Uterus (tissue), 4 donors: ENCODE data around the gene KIF15. TPM values are rescaled to one million over a fixed set of nuclear protein-coding genes. Genes with fewer than 3 reads are reported as not detected.

Source experiments
- DNase-seq, 2 donors: peaks; one replicate each; pipeline ENCODE4 v3.0.0-alpha.2; 2019 to 2020
- H3K27ac ChIP-seq, 2 donors: fragments of 200-600 bp; sonication (generic); 1 replicate in 1 of 2; 2 replicates in 1 of 2; pipeline ENCODE4 v1.5.1; 2016 to 2018
- H3K27me3 ChIP-seq, 2 donors: fragments of 200-600 bp; sonication (generic); one replicate each; pipeline ENCODE4 v1.5.1; 2018 to 2019; ENCODE audit warnings: control low read depth in 1 of 2
- H3K36me3 ChIP-seq, 2 donors: fragments of 200-600 bp; sonication (generic); one replicate each; pipeline ENCODE4 v1.5.1; 2019; ENCODE audit warnings: control low read depth in 1 of 2
- H3K4me1 ChIP-seq, 2 donors: fragments of 200-600 bp; sonication (generic); one replicate each; pipeline ENCODE4 v1.5.1; 2018 to 2019; ENCODE audit warnings: control low read depth in 1 of 2
- H3K4me3 ChIP-seq, 2 donors: fragments of 200-600 bp; sonication (generic); 1 replicate in 1 of 2; 2 replicates in 1 of 2; pipeline ENCODE4 v1.5.1; 2018 to 2019; ENCODE audit warnings: mild to moderate bottlenecking in 1 of 2
- H3K9me3 ChIP-seq, 2 donors: fragments of 200-600 bp; sonication (generic); one replicate each; pipeline ENCODE4 v1.5.1; 2019; ENCODE audit warnings: control low read depth in 1 of 2
- POLR2A ChIP-seq, 2 donors: fragments of 450-650 bp; IDR thresholded peaks; one replicate each; pipeline ENCODE4 v1.6.1; 2016; ENCODE audit warnings: antibody characterized with exemption in 2 of 2, mild to moderate bottlenecking in 1 of 2, moderate library complexity in 1 of 2
- intact Hi-C: fragments of 100-400 bp; cut with DNase I; formaldehyde crosslinking; loops from one replicate; pipeline ENCODE4 v1.15.1; 2023; ENCODE audit warnings: low total_unique reads
- total RNA-seq, 4 donors: library from RNA; depleted of rRNA in 3 of 4; stranded (reverse); fragments of >200 nt in 3 of 4; gene quantifications; one replicate each; pipeline versions ENCODE4 v1.1.0 to v1.2.4, GENCODE V29; 2014 to 2023
- TF ChIP-seq, protein P1 (sequence below), 4 experiments: fragments of 200-600 bp in 2 of 4; fragments of 450-650 bp in 2 of 4; sonication (generic) in 2 of 4; IDR thresholded peaks; one replicate each; pipeline ENCODE4 v1.5.1; 2016 to 2019; ENCODE audit warnings: antibody characterized with exemption in 4 of 4, mild to moderate bottlenecking in 2 of 4, moderate library complexity in 1 of 4
- donor health status: DM: yes; HTN: yes; CAD: no.

The KIF15 gene, protein sequence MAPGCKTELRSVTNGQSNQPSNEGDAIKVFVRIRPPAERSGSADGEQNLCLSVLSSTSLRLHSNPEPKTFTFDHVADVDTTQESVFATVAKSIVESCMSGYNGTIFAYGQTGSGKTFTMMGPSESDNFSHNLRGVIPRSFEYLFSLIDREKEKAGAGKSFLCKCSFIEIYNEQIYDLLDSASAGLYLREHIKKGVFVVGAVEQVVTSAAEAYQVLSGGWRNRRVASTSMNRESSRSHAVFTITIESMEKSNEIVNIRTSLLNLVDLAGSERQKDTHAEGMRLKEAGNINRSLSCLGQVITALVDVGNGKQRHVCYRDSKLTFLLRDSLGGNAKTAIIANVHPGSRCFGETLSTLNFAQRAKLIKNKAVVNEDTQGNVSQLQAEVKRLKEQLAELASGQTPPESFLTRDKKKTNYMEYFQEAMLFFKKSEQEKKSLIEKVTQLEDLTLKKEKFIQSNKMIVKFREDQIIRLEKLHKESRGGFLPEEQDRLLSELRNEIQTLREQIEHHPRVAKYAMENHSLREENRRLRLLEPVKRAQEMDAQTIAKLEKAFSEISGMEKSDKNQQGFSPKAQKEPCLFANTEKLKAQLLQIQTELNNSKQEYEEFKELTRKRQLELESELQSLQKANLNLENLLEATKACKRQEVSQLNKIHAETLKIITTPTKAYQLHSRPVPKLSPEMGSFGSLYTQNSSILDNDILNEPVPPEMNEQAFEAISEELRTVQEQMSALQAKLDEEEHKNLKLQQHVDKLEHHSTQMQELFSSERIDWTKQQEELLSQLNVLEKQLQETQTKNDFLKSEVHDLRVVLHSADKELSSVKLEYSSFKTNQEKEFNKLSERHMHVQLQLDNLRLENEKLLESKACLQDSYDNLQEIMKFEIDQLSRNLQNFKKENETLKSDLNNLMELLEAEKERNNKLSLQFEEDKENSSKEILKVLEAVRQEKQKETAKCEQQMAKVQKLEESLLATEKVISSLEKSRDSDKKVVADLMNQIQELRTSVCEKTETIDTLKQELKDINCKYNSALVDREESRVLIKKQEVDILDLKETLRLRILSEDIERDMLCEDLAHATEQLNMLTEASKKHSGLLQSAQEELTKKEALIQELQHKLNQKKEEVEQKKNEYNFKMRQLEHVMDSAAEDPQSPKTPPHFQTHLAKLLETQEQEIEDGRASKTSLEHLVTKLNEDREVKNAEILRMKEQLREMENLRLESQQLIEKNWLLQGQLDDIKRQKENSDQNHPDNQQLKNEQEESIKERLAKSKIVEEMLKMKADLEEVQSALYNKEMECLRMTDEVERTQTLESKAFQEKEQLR (N-terminal part only)
- 10 to 100 TPM in 1 of 4 donors, 1 to 10 TPM in 1, under 1 TPM in 2; 0.51 to 14.7 (median 2.0) TPM for total RNA-seq

DNA sequence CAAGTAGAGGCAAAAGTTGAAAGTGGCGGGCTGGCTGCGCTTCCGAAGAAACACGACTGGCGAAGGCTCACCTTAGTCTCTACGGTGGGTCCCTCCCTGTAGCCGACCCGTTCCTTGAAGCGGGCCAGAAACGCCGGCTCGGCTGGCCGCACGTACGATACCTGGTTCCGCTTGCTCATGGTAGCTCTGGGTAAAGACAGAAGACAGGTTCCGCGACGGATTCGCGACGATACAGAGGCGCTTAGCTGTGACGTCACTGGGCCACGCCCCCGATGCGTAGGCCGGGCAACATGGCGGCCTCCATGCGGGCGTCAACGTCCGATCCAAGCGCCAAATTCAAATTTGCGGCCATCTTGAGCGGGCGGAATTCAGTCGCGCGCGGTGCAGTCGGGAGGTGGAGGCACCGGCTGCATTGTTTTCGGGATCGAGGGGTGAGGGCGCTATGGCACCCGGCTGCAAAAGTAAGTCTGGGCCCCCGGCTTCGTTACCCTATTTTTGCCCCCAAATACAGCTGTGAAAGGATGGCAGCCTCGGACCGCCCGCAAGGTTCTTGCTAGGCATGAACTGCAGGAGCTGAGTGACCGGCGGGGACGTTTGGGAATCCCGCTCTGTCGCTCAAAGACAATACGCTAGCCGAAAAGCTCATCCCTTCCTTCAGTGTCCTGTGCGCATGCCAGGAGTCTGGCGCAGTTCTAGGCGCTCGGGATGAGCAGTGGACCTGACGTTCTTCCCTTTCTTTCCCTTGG lies at the start of gene KIF15, which contains the start of gene KIAA1143:
Gene KIF15 (plus strand): TSS at position 371 of the 746 bp plus-strand sequence. CDS start 72 bp downstream, at position 443.
Gene KIAA1143 (minus strand): TSS at position 196 of the 746 bp plus-strand sequence. CDS start 17 bp downstream, at position 179.
- intact Hi-C loops = no loop called here
- DNase-seq = peak; percentile 95
- Histone ChIP-seq H3K36me3 (no peaks in the 10 kb centered on the region), H3K27ac (peak within 1 kb of the TSS; percentile 61 to 74), H3K4me3 (peak within 1 kb of the TSS; percentile 83 to 85), H3K4me1 (peaks cover 0 to 4% of the 10 kb centered on the region in 2 donors), H3K9me3 (no peaks in the 10 kb centered on the region), H3K27me3 (no peaks in the 10 kb centered on the region)
- TF ChIP-seq POLR2A (IDR thresholded peaks at IDR 0.05) = peak; percentile 37 to 61
- TF ChIP-seq, protein P1, sequence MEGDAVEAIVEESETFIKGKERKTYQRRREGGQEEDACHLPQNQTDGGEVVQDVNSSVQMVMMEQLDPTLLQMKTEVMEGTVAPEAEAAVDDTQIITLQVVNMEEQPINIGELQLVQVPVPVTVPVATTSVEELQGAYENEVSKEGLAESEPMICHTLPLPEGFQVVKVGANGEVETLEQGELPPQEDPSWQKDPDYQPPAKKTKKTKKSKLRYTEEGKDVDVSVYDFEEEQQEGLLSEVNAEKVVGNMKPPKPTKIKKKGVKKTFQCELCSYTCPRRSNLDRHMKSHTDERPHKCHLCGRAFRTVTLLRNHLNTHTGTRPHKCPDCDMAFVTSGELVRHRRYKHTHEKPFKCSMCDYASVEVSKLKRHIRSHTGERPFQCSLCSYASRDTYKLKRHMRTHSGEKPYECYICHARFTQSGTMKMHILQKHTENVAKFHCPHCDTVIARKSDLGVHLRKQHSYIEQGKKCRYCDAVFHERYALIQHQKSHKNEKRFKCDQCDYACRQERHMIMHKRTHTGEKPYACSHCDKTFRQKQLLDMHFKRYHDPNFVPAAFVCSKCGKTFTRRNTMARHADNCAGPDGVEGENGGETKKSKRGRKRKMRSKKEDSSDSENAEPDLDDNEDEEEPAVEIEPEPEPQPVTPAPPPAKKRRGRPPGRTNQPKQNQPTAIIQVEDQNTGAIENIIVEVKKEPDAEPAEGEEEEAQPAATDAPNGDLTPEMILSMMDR (IDR thresholded peaks at IDR 0.05) = peak in 2 of 4 experiments; percentile 22 to 26

DNA sequence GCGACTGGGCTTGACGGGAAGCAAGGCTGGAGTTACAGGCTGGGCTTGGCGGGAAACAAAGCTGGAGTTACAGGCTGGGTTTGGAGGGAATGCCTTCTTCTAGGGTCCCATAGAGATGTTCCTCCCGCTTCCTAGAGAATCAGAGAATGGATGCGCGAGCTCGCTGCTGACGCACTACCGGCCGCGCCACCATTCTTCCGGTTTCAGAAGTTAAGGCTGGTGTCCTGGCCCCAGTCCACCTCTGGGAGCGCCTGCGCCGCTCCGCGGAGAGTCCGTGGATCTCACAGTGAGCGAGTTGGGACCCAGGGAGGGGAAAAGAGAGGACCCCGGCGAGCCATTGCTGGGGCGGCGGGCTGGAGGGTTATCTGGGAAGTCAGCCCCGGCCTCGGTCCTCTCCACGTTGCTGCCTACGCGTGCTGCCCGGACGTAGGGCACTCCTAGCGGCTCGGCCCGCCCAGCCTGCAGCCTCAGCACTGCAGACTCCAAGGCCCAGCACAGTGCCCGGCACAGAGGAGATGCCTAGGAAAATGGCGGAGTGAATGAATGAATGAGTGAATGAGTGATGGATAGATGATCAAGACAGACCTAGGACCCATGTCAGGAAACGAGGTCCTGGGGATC lies 49.0 kb upstream of the KIF15 start, which contains the start of gene ZNF502:
Gene ZNF502 (plus strand): TSS at position 206 of the 621 bp plus-strand sequence. CDS start 7,602 bp downstream, outside the sequence.
- Histone ChIP-seq H3K9me3 (peaks cover 0 to 12% of the 10 kb centered on the region in 2 donors), H3K4me3 (peak within 1 kb of the TSS; percentile 63 to 91), H3K27ac (peak within 1 kb of the TSS; percentile 63 to 68), H3K36me3 (no peaks in the 10 kb centered on the region), H3K4me1 (no peaks in the 10 kb centered on the region), H3K27me3 (no peaks in the 10 kb centered on the region)
- TF ChIP-seq, protein P1 (IDR thresholded peaks at IDR 0.05) = peak; percentile 17 to 36 (median 30)
- TF ChIP-seq POLR2A (IDR thresholded peaks at IDR 0.05) = peak in 1 of 2 donors; percentile 32
- DNase-seq = peak; percentile 83 to 87
- intact Hi-C loops = no loop called here

DNA sequence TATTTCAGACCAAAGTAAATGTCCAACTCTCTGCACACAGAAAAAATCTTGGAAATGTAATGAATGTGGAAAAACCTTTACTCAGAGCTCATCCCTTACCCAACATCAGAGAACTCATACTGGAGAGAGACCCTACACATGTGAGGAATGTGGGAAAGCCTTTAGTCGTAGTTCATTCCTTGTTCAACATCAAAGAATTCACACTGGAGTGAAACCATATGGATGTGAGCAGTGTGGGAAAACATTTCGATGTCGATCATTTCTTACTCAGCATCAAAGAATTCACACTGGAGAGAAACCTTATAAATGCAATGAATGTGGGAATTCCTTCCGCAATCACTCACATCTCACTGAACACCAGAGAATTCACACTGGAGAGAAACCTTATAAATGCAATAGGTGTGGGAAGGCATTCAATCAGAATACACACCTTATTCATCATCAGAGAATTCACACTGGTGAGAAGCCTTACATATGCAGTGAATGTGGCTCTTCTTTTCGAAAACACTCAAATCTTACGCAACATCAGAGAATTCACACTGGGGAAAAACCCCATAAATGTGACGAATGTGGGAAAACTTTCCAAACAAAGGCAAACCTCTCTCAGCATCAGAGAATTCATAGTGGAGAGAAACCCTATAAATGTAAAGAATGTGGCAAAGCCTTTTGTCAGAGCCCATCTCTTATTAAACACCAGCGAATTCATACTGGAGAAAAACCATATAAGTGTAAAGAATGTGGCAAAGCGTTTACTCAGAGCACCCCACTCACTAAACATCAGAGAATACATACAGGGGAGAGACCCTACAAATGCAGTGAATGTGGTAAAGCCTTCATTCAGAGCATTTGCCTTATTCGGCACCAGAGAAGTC lies 40.1 kb upstream of the KIF15 start:
- no peak for DNase-seq
- intact Hi-C loops = no loop called here
- Histone ChIP-seq H3K36me3 (no peaks in the 10 kb centered on the region), H3K4me1 (no peaks in the 10 kb centered on the region), H3K9me3 (peaks cover 9 to 79% of the 10 kb centered on the region in 2 donors), H3K4me3 (no peak overlapping the region), H3K27me3 (no peaks in the 10 kb centered on the region), H3K27ac (no peak overlapping the region)
- TF ChIP-seq, protein P1 (IDR thresholded peaks at IDR 0.05) = no peak
- TF ChIP-seq POLR2A (IDR thresholded peaks at IDR 0.05) = no peak
